Endothelial cell of umbilical vein (primary cell): ENCODE results near the gene NDUFA11. TPM values are rescaled to one million over a fixed set of nuclear protein-coding genes. Genes with fewer than 3 reads are reported as not detected.

Source experiments
- BruUV-seq: library from RNA; stranded (reverse); fragments of 400-500 nt; replicated peaks from 2 replicates; lab custom pipeline; 2021; lab: Mats Ljungman, UMichigan
- CTCF ChIA-PET: fragments of 300-600, 350-600 bp; sonication (Branson Sonifier 250); formaldehyde crosslinking; loops from one replicate; lab custom pipeline; 2021; ENCODE audit warnings: antibody characterized with exemption, inconsistent platforms; lab: Charles Lee
- POLR2A ChIA-PET: fragments of 300-600, 350-600 bp; sonication (Branson Sonifier 250); formaldehyde crosslinking; loops from one replicate; lab custom pipeline; 2021; ENCODE audit warnings: antibody characterized with exemption, inconsistent platforms; lab: Charles Lee
- DNase-seq: peaks from one replicate; pipeline ENCODE4 v3.0.0-alpha.2; 2011; ENCODE audit warnings: low read depth, low spot score
- FAIRE-seq: peaks from 2 replicates; lab custom pipeline; 2011; peaks lifted over from hg19 to GRCh38; lab: Jason Lieb, UNC
- H2AFZ ChIP-seq: 2 replicates; pipeline ENCODE4 v1.6.0; 2012; ENCODE audit warnings: low read depth, low read length, control low read depth, inconsistent platforms
- H3K27ac ChIP-seq: 2 replicates; pipeline ENCODE4 v1.5.1; 2011; ENCODE audit warnings: low read depth, mild to moderate bottlenecking, control low read depth, low read length, moderate library complexity; ENCODE audit not compliant: insufficient read depth
- H3K27me3 ChIP-seq, 2 experiments: 2 replicates each; pipeline versions ENCODE4 v1.6.0 to v1.6.1; 2011; ENCODE audit warnings: low read length in 2 of 2, mixed read lengths in 1 of 2; ENCODE audit not compliant: control insufficient read depth in 2 of 2, insufficient read depth in 2 of 2
- H3K36me3 ChIP-seq, 2 experiments: 2 replicates in 1 of 2; 3 replicates in 1 of 2; pipeline ENCODE4 v1.5.1; 2011; ENCODE audit warnings: low read length in 2 of 2, mild to moderate bottlenecking in 1 of 2, moderate library complexity in 1 of 2; ENCODE audit not compliant: control insufficient read depth in 2 of 2, insufficient read depth in 2 of 2; ENCODE audit errors: extremely low read depth in 1 of 2
- H3K4me1 ChIP-seq: 3 replicates; pipeline ENCODE4 v1.5.1; 2011; ENCODE audit warnings: mild to moderate bottlenecking, low read length; ENCODE audit not compliant: control insufficient read depth, insufficient read depth; ENCODE audit errors: extremely low read depth
- H3K4me2 ChIP-seq: 2 replicates; pipeline ENCODE4 v1.6.1; 2011; ENCODE audit warnings: low read length, control low read depth, mixed read lengths; ENCODE audit not compliant: insufficient read depth
- H3K4me3 ChIP-seq, 3 experiments: fragments of 200-600 bp in 1 of 3; sonication (generic), shearing (Covaris generic) in 1 of 3; replicated peaks in 1 of 3; 2 replicates each; pipeline ENCODE4 v1.5.1; 2011 to 2016; ENCODE audit warnings: control low read depth in 3 of 3, low read length in 3 of 3, mild to moderate bottlenecking in 2 of 3, inconsistent platforms in 1 of 3, low read depth in 1 of 3, moderate library complexity in 1 of 3; ENCODE audit not compliant: insufficient read depth in 1 of 3
- H3K79me2 ChIP-seq: 2 replicates; pipeline ENCODE4 v1.6.0; 2012; ENCODE audit warnings: low read length, inconsistent platforms; ENCODE audit not compliant: control insufficient read depth, insufficient read depth
- H3K9ac ChIP-seq: replicated peaks from 2 replicates; pipeline ENCODE3; 2011; ENCODE audit warnings: low read length, control low read depth; ENCODE audit not compliant: insufficient read depth; ENCODE audit errors: extremely low read depth
- H3K9me1 ChIP-seq: replicated peaks from 3 replicates; pipeline ENCODE4 v1.6.0; 2011; ENCODE audit warnings: mild to moderate bottlenecking, low read length; ENCODE audit not compliant: control insufficient read depth, insufficient read depth; ENCODE audit errors: extremely low read depth
- H3K9me3 ChIP-seq: replicated peaks from 2 replicates; pipeline ENCODE4 v1.5.1; 2012; ENCODE audit warnings: low read length, inconsistent platforms; ENCODE audit not compliant: control insufficient read depth, insufficient read depth
- H4K20me1 ChIP-seq: replicated peaks from 2 replicates; pipeline ENCODE3; 2011; ENCODE audit warnings: mild to moderate bottlenecking, low read length; ENCODE audit not compliant: control insufficient read depth, insufficient read depth; ENCODE audit errors: extremely low read depth
- CTCF ChIP-seq, 2 donors: IDR thresholded peaks; 1 replicate in 1 of 2; 2 replicates in 1 of 2; pipeline ENCODE4 v1.5.1; 2011; ENCODE audit warnings: low read length in 2 of 2, mild to moderate bottlenecking in 2 of 2, moderate library complexity in 2 of 2, control low read depth in 1 of 2, inconsistent platforms in 1 of 2, low read depth in 1 of 2; ENCODE audit not compliant: insufficient read depth in 1 of 2; ENCODE audit errors: extremely low read depth in 1 of 2
- EZH2 ChIP-seq: IDR thresholded peaks from 2 replicates; pipeline ENCODE4 v1.6.1; 2012; ENCODE audit warnings: borderline replicate concordance, low read depth, mild to moderate bottlenecking, moderate library complexity, low read length, inconsistent platforms; ENCODE audit not compliant: severe bottlenecking
- FOS ChIP-seq: IDR thresholded peaks from 2 replicates; pipeline ENCODE4 v1.6.1; 2011; ENCODE audit warnings: mild to moderate bottlenecking, low read length, moderate library complexity, borderline replicate concordance; ENCODE audit not compliant: insufficient read depth
- GATA2 ChIP-seq: IDR thresholded peaks from 2 replicates; pipeline ENCODE4 v1.7.0; 2011; ENCODE audit warnings: low read depth, mild to moderate bottlenecking, moderate library complexity, mixed read lengths, low read length; ENCODE audit not compliant: insufficient read length, insufficient read depth
- JUN ChIP-seq: IDR thresholded peaks from 2 replicates; pipeline ENCODE4 v1.6.1; 2011; ENCODE audit warnings: borderline replicate concordance, low read depth; ENCODE audit not compliant: insufficient read length, insufficient read depth
- MAX ChIP-seq: IDR thresholded peaks from 2 replicates; pipeline ENCODE4 v1.6.1; 2011; ENCODE audit not compliant: insufficient read depth, insufficient read length
- MYC ChIP-seq: IDR thresholded peaks from one replicate; pipeline ENCODE4 v1.6.1; 2011; ENCODE audit warnings: mild to moderate bottlenecking, low read depth, low read length
- POLR2A ChIP-seq: IDR thresholded peaks from 2 replicates; pipeline ENCODE4 v1.6.1; 2012; ENCODE audit warnings: low read depth, mild to moderate bottlenecking, control low read depth, low read length
- POLR2AphosphoS5 ChIP-seq: IDR thresholded peaks from 2 replicates; pipeline ENCODE4 v1.6.1; 2012; ENCODE audit warnings: low read depth, mild to moderate bottlenecking, control low read depth, low read length, moderate library complexity; ENCODE audit not compliant: insufficient read depth
- dilution Hi-C: fragments of 300-500 bp; cut with MboI; formaldehyde crosslinking; loops from one replicate; pipeline ENCODE4 v1.15.0; 2019; ENCODE audit warnings: low sequenced_read_pairs; ENCODE audit not compliant: extremely low pct_ligation_motif_present
- intact Hi-C: fragments of 100-400 bp; cut with micrococcal nuclease; formaldehyde crosslinking; loops from one replicate; pipeline ENCODE4 v1.10.0; 2022
- polyA plus RNA-seq, 4 experiments: library from polyadenylated mRNA; depleted of rRNA in 3 of 4; stranded (reverse) in 3 of 4; unstranded in 1 of 4; fragments of >200 nt; gene quantifications; 2 replicates each; pipeline versions ENCODE4 v1.2.1 to v1.2.3, GENCODE V29; 2011 to 2012; ENCODE audit warnings: missing spikeins in 1 of 4
- total RNA-seq: library from RNA; stranded (reverse); gene quantifications from 2 replicates; pipeline ENCODE4 v1.2.3, GENCODE V29; 2021

Gene NDUFA11
- total and polyA plus RNA-seq, 2 donors (not counting 3 experiments of a cell fraction or from before 2014, with no cell fraction given), result 281 to 876 TPM

- Histone ChIP-seq H3K36me3 (no peaks in the 10 kb centered on the region), H4K20me1 (no peaks in the 10 kb centered on the region), H3K4me3 (no peak overlapping the region), H3K27ac (no peak overlapping the region), H3K79me2 (no peaks in the 10 kb centered on the region), H3K9ac (no peak overlapping the region), H3K9me1 (no peaks in the 10 kb centered on the region), H3K27me3 (peaks cover 0 to 3% of the 10 kb centered on the region in 2 experiments), H3K9me3 (no peaks in the 10 kb centered on the region), H3K4me1 (no peaks in the 10 kb centered on the region), H2AFZ (no peak overlapping the region), H3K4me2 (no peak overlapping the region)
- intact Hi-C loops (no loop called here), dilution Hi-C loops (no loop called here)
- DNase-seq (no peak), FAIRE-seq (no peak)
- ChIA-PET POLR2A (no interaction called here), CTCF (interaction anchor here (1.3 to 3.2 kb wide), 2 partner anchors 8 to 78 kb away, joined by 5 to 19 read pairs; partner anchors contain the start of gene NRTN)
- no TSS peak for BruUV-seq
- no peak for TF ChIP-seq POLR2A
- no peak for TF ChIP-seq POLR2AphosphoS5
- no peak for TF ChIP-seq MYC
- TF ChIP-seq JUN, result no peak
- no peak for TF ChIP-seq GATA2
- no peak for TF ChIP-seq CTCF (IDR thresholded peaks at IDR 0.05; ENCODE audit: extremely low read depth in 1 of 2, insufficient read depth in 1 of 2, low read depth in 1 of 2, low read length in 2 of 2)
- no peak for TF ChIP-seq FOS
- no peak for TF ChIP-seq MAX
- TF ChIP-seq EZH2, result no peak
Observed at GRCh38 chr19:5882421-5882968, 21.1 kb downstream of the NDUFA11 start.
